Aorta (tissue), 5 donors: Measurements from ENCODE around the gene SNTA1. TPM values are rescaled to one million over a fixed set of nuclear protein-coding genes. Genes with fewer than 3 reads are reported as not detected.

Experiments
- ATAC-seq: fragments of 200-7000 bp; cut with Tn5 transposase; one replicate; pipeline ENCODE4 v1.9.1; 2022; ENCODE audit warnings: moderate library complexity; ENCODE audit not compliant: low FRiP score
- DNase-seq, 2 donors: peaks; one replicate each; pipeline ENCODE4 v3.0.0-alpha.2; 2020
- H3K27ac ChIP-seq, 2 donors: one replicate each; pipeline ENCODE4 v1.5.1; 2013; ENCODE audit warnings: low read length in 2 of 2, mild to moderate bottlenecking in 2 of 2, moderate library complexity in 2 of 2, control low read depth in 1 of 2, inconsistent platforms in 1 of 2, low read depth in 1 of 2
- H3K27me3 ChIP-seq, 2 donors: one replicate each; pipeline ENCODE4 v1.6.1; 2013; ENCODE audit warnings: control low read depth in 1 of 2, low read length in 1 of 2, mild to moderate bottlenecking in 1 of 2, moderate library complexity in 1 of 2; ENCODE audit not compliant: insufficient read depth in 2 of 2, control insufficient read depth in 1 of 2
- H3K36me3 ChIP-seq, 2 donors: one replicate each; pipeline ENCODE4 v1.6.1; 2013; ENCODE audit warnings: control low read depth in 1 of 2, low read length in 1 of 2, mild to moderate bottlenecking in 1 of 2; ENCODE audit not compliant: insufficient read depth in 2 of 2, control insufficient read depth in 1 of 2
- H3K4me1 ChIP-seq, 2 donors: one replicate each; pipeline ENCODE4 v1.6.1; 2013; ENCODE audit warnings: low read length in 2 of 2, control low read depth in 1 of 2, mild to moderate bottlenecking in 1 of 2, moderate library complexity in 1 of 2; ENCODE audit not compliant: insufficient read depth in 2 of 2, control insufficient read depth in 1 of 2
- H3K4me3 ChIP-seq, 2 donors: one replicate each; pipeline ENCODE4 v1.5.1; 2013; ENCODE audit warnings: low read length in 2 of 2, control low read depth in 1 of 2, mild to moderate bottlenecking in 1 of 2
- H3K9me3 ChIP-seq: one replicate; pipeline ENCODE4 v1.6.1; 2013; ENCODE audit warnings: mild to moderate bottlenecking, low read length; ENCODE audit not compliant: control insufficient read depth
- WGBS, 2 donors: extraction: QIAGEN DNeasy Blood & Tissue Kit; methylation state at CpG; one replicate each; pipeline ENCODE4 v1.1.7; 2013; 5-methylcytosine and 5-hydroxymethylcytosine counted together
- intact Hi-C, 2 donors: fragments of 100-400 bp; cut with DNase I; formaldehyde crosslinking; loops; one replicate each; pipeline versions ENCODE4 v1.14.2 to v1.15.0; 2022
- polyA plus RNA-seq, 2 donors: library from polyadenylated mRNA; stranded (reverse); fragments of 200-250 nt; gene quantifications; one replicate each; pipeline ENCODE4 v1.2.3, GENCODE V29; 2013
- total RNA-seq, 2 donors: library from RNA; stranded (reverse); fragmentation: NEBNext Ultra II Directional; extraction: Animal tissue kit (Norgen Biotek cat#: 25700); gene quantifications; one replicate each; pipeline ENCODE4 v1.2.1, GENCODE V29; 2021
- donor health status: healthy with polysubstance abuse.
- donor health status: Bipolar disorder and iron deficiency.
- donor health status: DM: no; HTN: no; CAD: no.
- donor health status: DM: no; HTN: no; CAD: no.
- donor health status: DM: yes; HTN: yes; CAD: no.

SNTA1 gene
- total and polyA plus RNA-seq, 4 donors = 37.5 to 61.4 (median 44.8) TPM

GRCh38 chr20:33482581-33482980 is 39.0 kb upstream of the SNTA1 start:
- 76 to 79% methylated on average over 6 of the region's 6 CpGs for WGBS, 2 donors
- H3K27me3 ChIP-seq = no peaks in the 10 kb centered on the region
- no peaks in the 10 kb centered on the region for H3K36me3 ChIP-seq
- no peaks in the 10 kb centered on the region for H3K9me3 ChIP-seq
- no peak overlapping the region for H3K4me3 ChIP-seq
- no peak overlapping the region for H3K27ac ChIP-seq
- intact Hi-C loops = no loop called here
- DNase-seq (peak in 1 of 2 donors; percentile 43), ATAC-seq (no peak)
- no peaks in the 10 kb centered on the region for H3K4me1 ChIP-seq

GRCh38 chr20:33481431-33481941 is 37.9 kb upstream of the SNTA1 start:
- Histone ChIP-seq H3K4me1 (no peaks in the 10 kb centered on the region), H3K36me3 (no peaks in the 10 kb centered on the region), H3K9me3 (no peaks in the 10 kb centered on the region), H3K27me3 (no peaks in the 10 kb centered on the region), H3K4me3 (no peak overlapping the region), H3K27ac (no peak overlapping the region)
- DNase-seq = no peak
- 93 to 94% methylated on average over 8 of the region's 8 CpGs for WGBS, 2 donors
- intact Hi-C loops = no loop called here
- no peak for ATAC-seq

DNA sequence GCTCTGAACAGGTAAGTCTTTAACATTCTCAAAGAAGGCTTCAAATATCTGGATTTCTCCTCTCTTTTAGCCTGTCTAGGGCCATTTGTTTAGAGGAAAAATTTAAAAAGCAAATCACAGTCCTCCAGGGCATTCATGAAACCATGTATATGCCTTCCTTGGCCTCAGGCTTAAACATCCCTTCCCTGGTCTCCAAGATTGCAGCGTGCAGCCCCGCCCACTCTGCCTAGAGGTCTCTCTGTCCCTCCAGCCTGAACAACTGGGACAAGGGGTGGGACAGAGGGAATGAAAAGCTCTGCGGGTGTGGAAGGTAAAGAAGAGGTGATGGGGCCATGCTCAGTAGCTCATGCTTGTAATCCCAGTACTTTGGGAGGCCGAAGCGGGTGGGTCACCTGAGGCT is 36.5 kb upstream of the SNTA1 start:
- WGBS, 2 donors = 93 to 96% methylated on average over 5 of the region's 5 CpGs

DNA sequence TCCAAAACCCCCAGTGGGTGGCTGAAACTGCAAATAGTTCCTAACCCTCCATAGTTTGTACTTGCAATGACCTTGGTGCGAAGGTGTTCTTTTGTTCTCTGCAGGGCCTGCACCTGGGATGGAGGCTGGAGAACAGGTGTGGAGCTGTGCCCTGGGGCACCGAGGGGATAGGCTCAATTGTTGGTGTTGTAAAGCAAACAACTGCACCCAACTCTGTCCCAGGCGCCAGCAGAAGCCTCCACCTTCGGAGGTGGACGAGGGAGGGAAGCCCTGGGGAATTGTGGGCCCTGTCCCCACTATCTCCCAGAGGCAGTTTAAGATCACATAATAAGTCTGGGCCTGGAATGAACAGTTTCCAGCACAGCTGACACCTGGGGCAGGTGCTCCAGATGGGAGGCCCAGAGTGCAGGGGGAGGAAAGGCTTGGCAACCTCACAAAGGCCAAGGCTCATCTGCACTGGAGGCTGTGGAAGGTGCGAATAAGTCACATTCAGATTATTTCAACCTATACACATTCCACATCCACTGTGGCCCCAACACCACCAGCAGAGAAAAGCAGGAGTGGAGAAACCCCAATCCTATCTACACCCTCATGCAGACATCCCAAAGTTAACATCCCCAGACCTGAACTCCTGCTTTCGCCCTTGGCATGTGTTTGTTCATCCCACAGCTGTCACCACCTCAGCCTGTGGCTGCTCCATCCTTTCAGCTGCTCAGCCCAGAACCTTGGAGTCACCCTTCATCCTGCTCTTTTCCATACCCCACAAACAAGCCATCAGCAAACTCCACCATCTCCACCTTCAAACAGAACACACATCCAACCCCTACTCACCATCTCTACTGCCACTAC is 34.0 kb upstream of the SNTA1 start:
- no peaks in the 10 kb centered on the region for H3K27me3 ChIP-seq
- H3K4me1 ChIP-seq = no peaks in the 10 kb centered on the region
- H3K27ac ChIP-seq = no peak overlapping the region
- no peak for DNase-seq
- ATAC-seq = no peak
- H3K36me3 ChIP-seq = no peaks in the 10 kb centered on the region
- WGBS, 2 donors = 87 to 92% methylated on average over 7 of the region's 7 CpGs
- intact Hi-C loops = no loop called here
- no peak overlapping the region for H3K4me3 ChIP-seq
- H3K9me3 ChIP-seq = no peaks in the 10 kb centered on the region

More for the DNA sequence above, 36.5 kb upstream of the SNTA1 start:
- Histone ChIP-seq H3K4me1 (no peaks in the 10 kb centered on the region), H3K4me3 (no peak overlapping the region), H3K27ac (no peak overlapping the region), H3K27me3 (no peaks in the 10 kb centered on the region), H3K9me3 (no peaks in the 10 kb centered on the region), H3K36me3 (no peaks in the 10 kb centered on the region)
- ATAC-seq (no peak), DNase-seq (no peak)
- intact Hi-C loops = no loop called here

GRCh38 chr20:33475381-33476152 is 32.0 kb upstream of the SNTA1 start:
- ATAC-seq (no peak), DNase-seq (no peak)
- Histone ChIP-seq H3K4me3 (no peak overlapping the region), H3K4me1 (no peaks in the 10 kb centered on the region), H3K9me3 (no peaks in the 10 kb centered on the region), H3K36me3 (no peaks in the 10 kb centered on the region), H3K27me3 (no peaks in the 10 kb centered on the region), H3K27ac (no peak overlapping the region)
- 37 to 38% methylated on average over 13 to 14 of the region's 14 CpGs for WGBS, 2 donors
- intact Hi-C loops = no loop called here

DNA sequence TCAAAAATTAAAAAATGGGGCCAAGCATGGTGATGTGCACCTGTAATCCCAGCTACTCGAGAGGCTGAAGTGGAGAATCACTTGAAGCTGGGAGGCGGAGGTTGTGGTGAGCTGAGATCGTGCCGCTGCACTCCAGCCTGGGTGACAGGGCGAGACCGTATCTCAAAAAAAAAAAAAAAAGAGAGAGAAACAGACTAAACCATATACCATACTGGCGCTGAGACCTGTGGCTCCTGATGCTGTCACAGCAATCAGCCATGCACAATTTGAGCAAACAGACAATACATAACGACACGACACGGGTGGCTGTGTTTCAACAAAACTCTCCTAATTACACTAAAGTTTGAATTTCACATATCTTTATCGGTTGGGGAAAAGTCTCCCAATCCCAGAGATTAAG is 31.4 kb upstream of the SNTA1 start:
- Histone ChIP-seq H3K27me3 (no peaks in the 10 kb centered on the region), H3K9me3 (no peaks in the 10 kb centered on the region), H3K4me1 (no peaks in the 10 kb centered on the region), H3K27ac (no peak overlapping the region), H3K36me3 (no peaks in the 10 kb centered on the region), H3K4me3 (no peak overlapping the region)
- 87% methylated on average over 11 of the region's 11 CpGs for WGBS, 2 donors
- intact Hi-C loops = no loop called here
- no peak for ATAC-seq
- DNase-seq = no peak

DNA sequence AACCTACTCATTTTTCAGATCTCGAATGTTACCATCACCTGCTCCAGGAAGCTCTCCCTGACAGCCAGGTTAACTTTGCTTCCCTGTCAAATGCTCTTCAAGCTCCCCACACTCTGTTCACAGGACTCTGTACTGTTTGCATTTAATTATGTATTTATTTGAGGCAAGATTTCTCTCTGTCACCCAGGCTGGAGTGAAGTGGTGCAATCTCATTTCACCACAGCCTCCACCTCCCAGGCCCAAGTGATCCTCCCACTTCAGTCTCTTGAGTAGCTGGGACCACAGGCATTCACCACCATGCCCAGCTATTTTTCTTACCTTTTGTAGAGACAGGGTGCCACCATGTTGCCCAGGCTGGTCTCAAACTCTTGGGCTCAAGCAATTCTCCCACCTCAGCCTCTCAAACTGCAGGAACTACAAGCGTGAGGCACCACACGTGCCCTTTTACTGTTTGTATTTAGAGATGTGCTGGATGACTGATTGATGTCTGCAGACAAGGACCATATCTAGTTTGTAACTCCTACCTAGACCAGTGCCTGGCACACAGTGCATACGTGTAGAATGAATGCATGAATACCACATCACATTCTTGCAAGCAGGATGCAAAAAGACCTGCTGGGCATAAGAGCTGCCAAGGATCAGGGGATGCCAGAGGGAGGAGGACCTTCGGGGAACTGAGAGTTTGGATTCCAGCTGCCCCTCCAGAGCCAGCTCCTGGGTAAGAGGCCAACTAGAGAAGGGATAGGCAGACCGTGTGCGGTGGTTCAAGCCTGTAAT is 30.7 kb upstream of the SNTA1 start:
- Histone ChIP-seq H3K4me1 (no peaks in the 10 kb centered on the region), H3K4me3 (no peak overlapping the region), H3K27ac (no peak overlapping the region), H3K9me3 (no peaks in the 10 kb centered on the region), H3K36me3 (no peaks in the 10 kb centered on the region), H3K27me3 (no peaks in the 10 kb centered on the region)
- intact Hi-C loops = no loop called here
- 46 to 47% methylated on average over 7 of the region's 7 CpGs for WGBS, 2 donors
- DNase-seq = no peak
- no peak for ATAC-seq

DNA sequence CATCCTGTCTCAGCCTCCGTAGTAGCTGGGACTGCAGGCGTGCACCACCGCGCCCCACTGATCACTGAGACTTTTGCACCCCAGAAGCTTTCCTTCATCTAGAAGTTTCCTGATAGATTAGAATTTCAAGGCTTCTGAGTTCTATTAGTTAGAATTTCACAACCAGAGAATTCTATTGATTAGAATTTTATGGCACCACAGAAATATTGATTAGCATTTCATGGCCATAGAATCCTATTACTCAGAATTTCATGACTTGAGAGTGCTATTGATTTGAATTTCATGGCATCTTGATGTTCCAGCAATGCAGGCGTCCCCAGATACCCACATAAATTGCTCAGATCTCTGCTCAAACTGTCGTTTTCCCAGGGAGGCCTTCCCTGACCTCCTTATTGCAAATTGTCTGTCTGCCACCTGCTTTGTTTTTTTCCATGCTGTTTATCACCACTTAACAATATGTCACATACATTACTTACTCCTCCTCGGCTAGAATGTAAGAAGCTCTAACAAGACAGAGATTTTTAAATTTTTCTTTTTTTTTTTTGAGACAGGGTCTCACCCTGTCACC is 29.4 kb upstream of the SNTA1 start:
- H3K27ac ChIP-seq = no peak overlapping the region
- no peak for ATAC-seq
- no peaks in the 10 kb centered on the region for H3K4me1 ChIP-seq
- H3K36me3 ChIP-seq = no peaks in the 10 kb centered on the region
- WGBS, 2 donors = 89 to 91% methylated on average over 7 of the region's 7 CpGs
- intact Hi-C loops = no loop called here
- no peaks in the 10 kb centered on the region for H3K27me3 ChIP-seq
- H3K4me3 ChIP-seq = no peak overlapping the region
- no peak for DNase-seq
- H3K9me3 ChIP-seq = no peaks in the 10 kb centered on the region
